ENCODE results near the gene USH2A.

DNA sequence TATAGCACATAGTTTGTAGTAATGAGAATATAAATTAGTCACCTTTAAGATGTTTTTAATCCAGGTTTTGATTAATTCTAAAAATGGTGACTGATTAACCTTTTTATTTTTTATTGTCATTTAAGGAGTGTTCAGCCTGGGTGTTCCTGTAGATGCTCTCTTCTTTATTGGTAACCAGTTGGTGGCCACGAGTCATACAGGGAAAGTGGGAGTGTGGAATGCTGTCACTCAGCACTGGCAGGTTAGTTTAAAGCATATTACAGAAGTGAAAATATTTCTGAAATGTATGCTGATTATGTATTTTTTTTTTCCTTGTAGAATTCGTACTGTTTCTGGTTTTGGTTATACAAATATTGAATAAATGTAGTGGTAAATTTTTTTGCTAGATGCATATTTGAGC is 828.0 kb downstream of the USH2A start:
- TF ChIP-seq, protein P1, sequence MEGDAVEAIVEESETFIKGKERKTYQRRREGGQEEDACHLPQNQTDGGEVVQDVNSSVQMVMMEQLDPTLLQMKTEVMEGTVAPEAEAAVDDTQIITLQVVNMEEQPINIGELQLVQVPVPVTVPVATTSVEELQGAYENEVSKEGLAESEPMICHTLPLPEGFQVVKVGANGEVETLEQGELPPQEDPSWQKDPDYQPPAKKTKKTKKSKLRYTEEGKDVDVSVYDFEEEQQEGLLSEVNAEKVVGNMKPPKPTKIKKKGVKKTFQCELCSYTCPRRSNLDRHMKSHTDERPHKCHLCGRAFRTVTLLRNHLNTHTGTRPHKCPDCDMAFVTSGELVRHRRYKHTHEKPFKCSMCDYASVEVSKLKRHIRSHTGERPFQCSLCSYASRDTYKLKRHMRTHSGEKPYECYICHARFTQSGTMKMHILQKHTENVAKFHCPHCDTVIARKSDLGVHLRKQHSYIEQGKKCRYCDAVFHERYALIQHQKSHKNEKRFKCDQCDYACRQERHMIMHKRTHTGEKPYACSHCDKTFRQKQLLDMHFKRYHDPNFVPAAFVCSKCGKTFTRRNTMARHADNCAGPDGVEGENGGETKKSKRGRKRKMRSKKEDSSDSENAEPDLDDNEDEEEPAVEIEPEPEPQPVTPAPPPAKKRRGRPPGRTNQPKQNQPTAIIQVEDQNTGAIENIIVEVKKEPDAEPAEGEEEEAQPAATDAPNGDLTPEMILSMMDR (IDR thresholded peaks at IDR 0.05), result no peak
- no peak for TF ChIP-seq POLR2A (IDR thresholded peaks at IDR 0.05)

Measured in testis (tissue), 2 donors.